Islet of Langerhans (tissue), 1 donor: Measurements from ENCODE around the gene ARHGAP10.

Experiments used
- FAIRE-seq: peaks from one replicate; lab custom pipeline; 2011; peaks lifted over from hg19 to GRCh38; lab: Jason Lieb, UNC

ARHGAP10 gene

DNA sequence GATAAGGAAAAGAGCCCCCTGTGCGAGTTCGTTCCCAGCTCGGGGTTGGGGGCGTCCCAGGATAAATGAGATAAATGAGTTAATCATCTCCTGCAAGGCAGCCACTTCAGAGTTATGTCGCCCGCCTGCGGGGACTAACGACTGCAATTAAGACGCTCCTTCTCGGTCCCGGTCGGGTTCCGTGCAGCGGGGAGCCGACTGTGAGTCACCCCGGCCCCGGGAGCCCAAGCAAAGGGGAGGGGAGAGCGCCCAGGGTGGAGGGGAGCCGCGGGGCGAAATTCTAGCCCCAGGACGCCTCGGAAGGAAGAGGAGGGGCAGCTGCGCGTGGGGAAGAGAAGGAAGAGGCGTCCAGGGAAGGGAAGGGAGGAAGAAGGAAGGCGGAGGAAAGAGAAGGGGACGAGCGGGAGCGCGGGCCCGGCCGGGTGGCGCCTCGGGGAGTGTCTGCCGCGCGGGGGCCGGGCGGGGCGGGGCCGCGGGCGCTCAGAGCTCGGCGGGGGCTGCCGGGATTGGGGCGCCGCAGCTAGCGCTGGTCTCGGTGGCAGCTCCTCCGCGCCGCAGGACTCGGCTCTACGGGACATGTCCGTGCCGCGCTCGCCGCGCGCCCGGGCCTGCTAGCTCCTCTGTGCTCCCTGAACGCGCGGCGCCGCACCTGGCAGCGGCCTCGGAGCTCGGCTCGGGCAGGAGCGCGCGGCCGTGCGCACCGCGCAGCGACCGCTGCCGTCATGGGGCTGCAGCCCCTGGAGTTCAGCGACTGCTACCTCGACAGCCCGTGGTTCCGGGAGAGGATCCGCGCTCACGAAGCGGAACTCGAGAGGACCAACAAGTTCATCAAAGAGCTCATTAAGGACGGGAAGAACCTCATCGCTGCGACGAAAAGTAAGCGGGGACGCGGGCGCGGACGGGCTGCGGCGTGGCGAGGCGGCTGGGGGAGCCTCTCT, at the start of gene ARHGAP10:
Gene ARHGAP10, plus strand, starts transcription at position 509 of the 938 bp plus-strand sequence. Its CDS starts 214 bp downstream, at position 723.
- no peak for FAIRE-seq

DNA sequence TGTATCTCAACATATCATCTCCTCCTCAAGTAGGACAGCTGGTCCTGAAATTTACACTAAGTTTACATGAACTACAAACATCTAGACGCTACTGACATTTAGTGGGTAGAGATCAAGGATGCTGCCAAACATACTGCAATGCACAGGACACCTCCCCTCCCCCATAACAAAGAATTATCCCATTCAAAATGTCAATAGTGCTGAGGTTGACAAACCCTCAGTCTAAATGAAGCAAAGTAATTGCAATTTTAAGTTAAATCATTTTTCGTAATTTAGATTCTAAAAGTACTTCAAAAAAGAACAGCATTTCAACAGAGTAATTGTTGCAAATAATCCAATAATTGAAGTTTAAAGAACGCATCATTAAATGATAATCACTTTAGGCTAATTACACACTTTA, 49.1 kb upstream of the ARHGAP10 start:
- no peak for FAIRE-seq

- no peak for FAIRE-seq
Measured at GRCh38 chr4:147683188-147683591, 48.7 kb upstream of the ARHGAP10 start.

- FAIRE-seq = no peak
Measured at GRCh38 chr4:147683717-147684700, 47.9 kb upstream of the ARHGAP10 start, which contains the start of gene PRMT9. PRMT9 (minus strand) TSS chr4:147684163; CDS start chr4:147683987, 176 bp downstream.

DNA sequence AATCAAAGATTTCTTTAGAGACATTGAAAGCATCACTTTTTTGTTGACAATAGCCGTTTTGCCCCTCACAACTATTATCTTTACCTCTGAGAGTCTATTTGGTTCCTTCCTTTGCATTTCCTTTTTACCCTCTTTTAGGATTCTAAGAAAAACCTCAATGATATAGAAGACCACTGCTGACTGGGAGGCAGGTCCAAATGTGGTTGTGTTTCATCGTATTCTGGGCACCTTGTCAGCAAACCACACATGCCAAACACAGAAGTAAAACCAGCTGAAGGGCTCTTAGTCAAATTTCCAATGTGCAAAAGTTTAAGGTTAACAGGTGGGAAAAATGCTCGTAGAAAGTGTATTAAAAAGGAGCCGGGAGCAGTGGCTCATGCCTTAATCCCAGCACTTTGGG, 42.8 kb upstream of the ARHGAP10 start:
- FAIRE-seq = no peak

DNA sequence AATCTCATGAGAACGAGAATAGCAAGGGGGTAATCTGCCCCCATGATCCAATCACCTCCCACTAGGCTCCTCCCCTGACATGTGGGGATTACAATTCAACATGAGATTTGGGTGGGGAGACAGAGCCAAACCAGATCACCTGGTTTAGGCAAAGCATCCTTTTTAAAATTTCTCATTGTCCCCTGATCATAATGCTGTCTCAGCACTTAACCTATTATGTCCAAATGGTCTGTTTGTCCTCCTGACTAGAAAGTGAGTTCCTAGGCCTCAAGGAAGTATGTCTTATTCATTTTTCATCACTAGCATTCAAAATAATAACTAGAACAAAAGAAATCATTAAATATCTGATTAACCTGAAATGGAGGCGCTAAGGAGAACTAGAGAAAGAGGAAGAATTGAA, 40.1 kb upstream of the ARHGAP10 start:
- no peak for FAIRE-seq

GRCh38 chr4:147693218-147693617, 38.7 kb upstream of the ARHGAP10 start:
- peak; percentile 17 for FAIRE-seq

- no peak for FAIRE-seq
Measured at GRCh38 chr4:147696866-147697265, 35.0 kb upstream of the ARHGAP10 start.

- FAIRE-seq = no peak
Measured at GRCh38 chr4:147704846-147705245, 27.0 kb upstream of the ARHGAP10 start.

- peak; percentile 85 for FAIRE-seq
Measured at GRCh38 chr4:147707892-147708672, 23.8 kb upstream of the ARHGAP10 start.

GRCh38 chr4:147709999-147710398, 21.9 kb upstream of the ARHGAP10 start:
- FAIRE-seq = no peak

GRCh38 chr4:147714575-147715401, 17.1 kb upstream of the ARHGAP10 start:
- no peak for FAIRE-seq

GRCh38 chr4:147717878-147718277, 14.0 kb upstream of the ARHGAP10 start:
- FAIRE-seq = no peak

DNA sequence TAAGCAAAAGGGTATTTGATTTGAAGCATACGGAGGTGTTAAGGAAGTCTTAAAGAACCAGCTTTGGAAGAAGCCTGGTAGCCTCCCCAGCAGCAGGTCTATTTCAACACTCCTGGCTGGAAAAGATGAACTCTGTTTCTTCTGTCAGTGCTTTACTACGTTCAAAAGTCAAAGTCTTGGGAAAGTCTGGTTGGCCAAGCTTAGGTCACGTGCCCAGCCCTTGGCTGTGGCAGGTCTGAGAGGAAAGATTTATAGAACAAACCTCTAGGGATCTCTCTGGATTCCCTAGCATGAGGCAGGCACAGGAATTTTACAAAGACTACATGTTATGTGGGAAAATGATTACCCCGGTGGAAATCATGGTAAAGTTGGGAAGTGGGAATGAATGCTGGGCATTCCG, 8.6 kb upstream of the ARHGAP10 start:
- FAIRE-seq = no peak

GRCh38 chr4:147724468-147725201, 7.3 kb upstream of the ARHGAP10 start:
- FAIRE-seq = no peak

DNA sequence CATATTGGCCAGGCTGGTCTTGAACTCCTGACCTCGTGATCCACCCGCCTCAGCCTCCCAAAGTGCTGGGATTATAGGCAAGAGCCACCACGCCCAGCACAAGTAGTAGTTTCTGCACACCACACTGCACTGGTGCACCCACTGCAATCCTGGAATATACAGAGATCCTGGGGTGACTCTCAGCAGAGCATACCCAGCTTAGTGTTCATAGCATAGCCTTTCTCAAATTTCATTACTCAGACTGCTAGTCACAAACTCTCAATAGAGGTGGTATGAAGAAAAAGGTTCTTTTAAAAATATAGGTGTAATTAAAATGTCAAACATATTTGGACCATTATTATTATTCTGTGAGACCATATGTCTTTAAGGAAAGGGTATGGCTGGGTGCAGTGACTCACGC, 6.2 kb upstream of the ARHGAP10 start:
- FAIRE-seq = no peak

DNA sequence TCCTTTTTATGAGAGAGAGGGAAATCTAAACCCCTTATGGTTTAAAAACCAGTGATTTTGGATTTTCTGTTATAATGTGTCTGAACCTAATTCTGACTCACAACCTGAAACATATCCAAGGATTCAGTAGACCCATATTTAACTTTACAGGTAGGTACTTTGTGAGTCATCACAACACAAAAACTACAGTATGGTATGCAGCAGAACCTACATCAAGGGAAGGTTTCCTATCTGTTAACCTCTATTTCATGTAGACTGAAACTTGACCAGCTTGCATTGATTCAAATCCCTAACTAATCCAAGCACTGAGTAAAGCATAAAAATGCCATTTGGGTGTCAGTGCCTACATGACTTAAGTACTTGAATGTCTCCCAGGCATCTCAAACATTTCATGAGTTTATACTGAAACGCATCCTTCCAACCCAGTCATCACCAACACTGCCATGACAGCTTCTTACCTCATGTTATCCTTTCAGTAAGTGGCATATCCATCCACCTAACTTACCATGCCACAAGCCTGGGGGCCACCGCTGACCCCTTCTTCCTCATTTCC, 4.3 kb upstream of the ARHGAP10 start:
- no peak for FAIRE-seq

DNA sequence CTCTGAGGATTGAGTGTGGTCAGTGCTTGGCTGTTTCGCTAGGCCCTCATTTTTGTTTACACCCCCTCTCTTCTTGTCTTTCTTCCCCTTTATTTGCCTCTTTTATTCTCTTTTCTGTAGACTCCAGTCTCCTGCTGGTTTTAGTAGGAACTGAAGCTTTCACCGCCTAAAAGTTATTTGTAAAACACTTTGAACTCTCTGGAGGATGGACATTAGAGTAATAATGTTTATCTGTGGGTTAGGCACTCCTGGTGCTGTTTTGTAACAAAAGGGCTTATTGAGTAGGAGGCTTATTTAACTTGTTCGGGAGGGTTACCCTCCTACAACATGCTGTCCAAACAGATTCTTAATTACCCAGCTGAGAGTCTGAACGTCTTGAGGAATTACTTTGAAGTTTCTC, 1.6 kb upstream of the ARHGAP10 start:
- no peak for FAIRE-seq

DNA sequence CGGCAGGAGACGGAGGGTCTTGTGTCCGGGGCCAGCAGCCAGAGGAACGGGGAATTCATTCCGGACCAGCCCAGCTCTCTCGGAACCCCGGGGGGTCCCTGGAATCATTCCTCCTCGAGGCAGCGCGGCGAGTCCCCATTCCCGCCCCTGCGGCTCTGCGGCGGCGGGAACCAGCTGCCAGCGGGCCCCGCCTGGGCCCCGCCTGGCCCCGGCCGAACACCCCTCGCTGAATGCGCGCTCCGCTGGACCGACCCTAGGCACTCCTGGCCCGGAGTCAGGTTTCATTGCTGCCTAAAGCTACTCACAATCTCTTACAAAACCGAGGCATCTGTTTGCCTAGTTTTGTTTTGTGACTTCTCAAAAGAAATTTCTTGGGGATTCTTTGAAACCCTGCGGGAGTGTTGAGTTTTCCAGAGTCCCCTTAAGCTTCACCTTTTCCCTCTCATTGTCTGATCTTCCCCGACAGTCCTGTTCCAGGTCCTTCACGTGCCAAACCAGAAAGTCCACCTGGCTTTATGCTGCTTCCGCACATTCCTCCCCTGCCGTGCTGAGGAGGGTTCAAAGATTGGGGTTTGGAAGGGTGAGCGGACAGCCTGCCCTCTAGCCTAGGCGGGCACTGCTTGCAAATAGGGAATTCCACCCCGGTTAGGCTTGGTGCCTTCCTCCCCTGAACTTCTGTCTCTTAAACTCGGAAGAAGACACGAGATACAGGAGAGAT, 789 bp downstream of the ARHGAP10 start:
- FAIRE-seq = no peak
